GM18867 (cell line): ENCODE results near the gene GNAT3.

Source experiments
- ATAC-seq: cut with Tn5 transposase; IDR thresholded peaks from one replicate; pipeline ENCODE4 v1.9.1; 2021; ENCODE audit warnings: mild to moderate bottlenecking, moderate library complexity; ENCODE audit not compliant: unreplicated experiment

GNAT3 gene

GRCh38 chr7:80467069-80467468 lies 44.8 kb downstream of the GNAT3 start:
- no peak for ATAC-seq

GRCh38 chr7:80466636-80467035 lies 45.2 kb downstream of the GNAT3 start:
- no peak for ATAC-seq

GRCh38 chr7:80464211-80464610 lies 47.7 kb downstream of the GNAT3 start:
- no peak for ATAC-seq

- no peak for ATAC-seq
Measured at GRCh38 chr7:80463272-80463920, 48.5 kb downstream of the GNAT3 start.

GRCh38 chr7:80460857-80461256 lies 51.0 kb downstream of the GNAT3 start:
- no peak for ATAC-seq

- no peak for ATAC-seq
Measured at GRCh38 chr7:80459776-80460510, 51.9 kb downstream of the GNAT3 start.

GRCh38 chr7:80458822-80459725 lies 52.8 kb downstream of the GNAT3 start:
- ATAC-seq = no peak

- no peak for ATAC-seq
Measured at GRCh38 chr7:80453699-80454340, 58.0 kb downstream of the GNAT3 start.

- ATAC-seq = no peak
Measured at GRCh38 chr7:80450621-80451308, 61.1 kb downstream of the GNAT3 start.

- no peak for ATAC-seq
Measured at GRCh38 chr7:80449836-80450235, 62.0 kb downstream of the GNAT3 start.

GRCh38 chr7:80445351-80445750 lies 66.5 kb downstream of the GNAT3 start:
- no peak for ATAC-seq

GRCh38 chr7:80444811-80445210 lies 67.1 kb downstream of the GNAT3 start:
- no peak for ATAC-seq

- ATAC-seq = no peak
Measured at GRCh38 chr7:80443325-80443724, 68.5 kb downstream of the GNAT3 start.

GRCh38 chr7:80440883-80441282 lies 71.0 kb downstream of the GNAT3 start:
- ATAC-seq = no peak

GRCh38 chr7:80439894-80440821 lies 71.7 kb downstream of the GNAT3 start:
- no peak for ATAC-seq

GRCh38 chr7:80435521-80435920 lies 76.3 kb downstream of the GNAT3 start:
- ATAC-seq = no peak

- no peak for ATAC-seq
Measured at GRCh38 chr7:80434047-80434446, 77.8 kb downstream of the GNAT3 start.

GRCh38 chr7:80432166-80432565 lies 79.7 kb downstream of the GNAT3 start:
- no peak for ATAC-seq

- no peak for ATAC-seq
Measured at GRCh38 chr7:80429181-80429580, 82.7 kb downstream of the GNAT3 start.
